Gastrocnemius medialis (tissue), 4 donors: ENCODE data around the gene ST6GAL2. TPM values are rescaled to one million over a fixed set of nuclear protein-coding genes. Genes with fewer than 3 reads are reported as not detected.

Experiments
- ATAC-seq, 2 donors: fragments of 150-250 bp; one replicate each; pipeline ENCODE4 v1.9.1; 2016
- DNase-seq, 2 donors: peaks; one replicate each; pipeline ENCODE4 v3.0.0-alpha.2; 2019
- H3K27ac ChIP-seq, 4 donors: fragments of 200-600 bp; sonication (generic); 1 replicate in 1 of 4; 2 replicates in 3 of 4; pipeline ENCODE4 v1.5.1; 2016 to 2018; ENCODE audit warnings: mild to moderate bottlenecking in 2 of 4, moderate library complexity in 1 of 4
- H3K27me3 ChIP-seq, 3 donors: fragments of 200-600 bp; sonication (generic) in 2 of 3; 1 replicate in 1 of 3; 2 replicates in 2 of 3; pipeline versions ENCODE4 v1.5.1 to v1.6.0; 2016 to 2019; ENCODE audit warnings: mild to moderate bottlenecking in 1 of 3, moderate library complexity in 1 of 3
- H3K36me3 ChIP-seq, 2 donors: fragments of 200-600 bp; sonication (generic) in 1 of 2; one replicate each; pipeline ENCODE4 v1.5.1; 2017 to 2018
- H3K4me1 ChIP-seq, 2 donors: fragments of 200-600 bp; sonication (generic) in 1 of 2; one replicate each; pipeline ENCODE4 v1.5.1; 2016 to 2017; ENCODE audit warnings: mild to moderate bottlenecking in 2 of 2
- H3K4me3 ChIP-seq, 4 donors: fragments of 200-600 bp; sonication (generic) in 3 of 4; 1 replicate in 1 of 4; 2 replicates in 3 of 4; pipeline ENCODE4 v1.5.1; 2016 to 2019; ENCODE audit warnings: mild to moderate bottlenecking in 2 of 4
- H3K9me3 ChIP-seq, 3 donors: fragments of 200-600 bp; sonication (generic) in 2 of 3; 1 replicate in 1 of 3; 2 replicates in 2 of 3; pipeline ENCODE4 v1.5.1; 2016 to 2019
- CTCF ChIP-seq, 5 experiments: fragments of 450-650 bp in 3 of 5; fragments of 200-600 bp in 2 of 5; sonication (generic) in 2 of 5; IDR thresholded peaks in 4 of 5; conservative IDR thresholded peaks in 1 of 5; 1 replicate in 4 of 5; 2 replicates in 1 of 5; pipeline ENCODE4 v1.5.1; 2016 to 2019; ENCODE audit warnings: antibody characterized with exemption in 5 of 5, mild to moderate bottlenecking in 3 of 5, moderate library complexity in 3 of 5
- POLR2A ChIP-seq, 2 donors: fragments of 450-650 bp; IDR thresholded peaks; one replicate each; pipeline ENCODE4 v1.6.1; 2017; ENCODE audit warnings: antibody characterized with exemption in 2 of 2, mild to moderate bottlenecking in 2 of 2, moderate library complexity in 2 of 2
- in situ Hi-C, 4 donors: fragments of 200-750 bp; cut with MboI; loops; one replicate each; pipeline versions ENCODE4 v1.15.0 to v1.8.0; 2017; ENCODE audit warnings: low sequenced_read_pairs in 4 of 4
- intact Hi-C: fragments of 100-400 bp; cut with DNase I; formaldehyde crosslinking; loops from one replicate; pipeline ENCODE4 v1.15.1; 2023; ENCODE audit warnings: low total_unique reads
- total RNA-seq, 4 donors: library from RNA; depleted of rRNA; stranded (reverse); fragments of >200 nt; gene quantifications; one replicate each; pipeline versions ENCODE4 v1.1.0 to v1.2.3, GENCODE V29; 2016

Gene ST6GAL2
- total RNA-seq, 4 donors from 2014 or later, result not detected

GRCh38 chr2:106798826-106799552 is 87.0 kb downstream of the ST6GAL2 start:
- Histone ChIP-seq H3K9me3 (no peaks in the 10 kb centered on the region), H3K36me3 (no peaks in the 10 kb centered on the region), H3K27me3 (no peaks in the 10 kb centered on the region), H3K27ac (no peak overlapping the region), H3K4me3 (no peak overlapping the region), H3K4me1 (no peaks in the 10 kb centered on the region)
- intact Hi-C loops, result no loop called here
- TF ChIP-seq CTCF (IDR thresholded peaks at IDR 0.05 in 4 of 5, conservative IDR thresholded peaks at IDR 0.05 in 1 of 5) (no peak), POLR2A (IDR thresholded peaks at IDR 0.05) (no peak)
- DNase-seq, result no peak
- in situ Hi-C loops, result no loop called here
- ATAC-seq, result no peak

GRCh38 chr2:106797494-106797893 is 88.5 kb downstream of the ST6GAL2 start:
- ATAC-seq (no peak), DNase-seq (no peak)
- TF ChIP-seq POLR2A (IDR thresholded peaks at IDR 0.05) (no peak), CTCF (IDR thresholded peaks at IDR 0.05 in 4 of 5, conservative IDR thresholded peaks at IDR 0.05 in 1 of 5) (no peak)
- intact Hi-C loops (no loop called here), in situ Hi-C loops (no loop called here)
- Histone ChIP-seq H3K9me3 (no peaks in the 10 kb centered on the region), H3K4me1 (no peaks in the 10 kb centered on the region), H3K27ac (no peak overlapping the region), H3K36me3 (no peaks in the 10 kb centered on the region), H3K4me3 (no peak overlapping the region), H3K27me3 (no peaks in the 10 kb centered on the region)

- intact Hi-C loops (no loop called here), in situ Hi-C loops (no loop called here)
- no peak overlapping the region for H3K27ac ChIP-seq
- H3K27me3 ChIP-seq, result no peaks in the 10 kb centered on the region
- TF ChIP-seq CTCF (IDR thresholded peaks at IDR 0.05 in 4 of 5, conservative IDR thresholded peaks at IDR 0.05 in 1 of 5) (no peak), POLR2A (IDR thresholded peaks at IDR 0.05) (no peak)
- H3K36me3 ChIP-seq, result no peaks in the 10 kb centered on the region
- no peaks in the 10 kb centered on the region for H3K9me3 ChIP-seq
- no peaks in the 10 kb centered on the region for H3K4me1 ChIP-seq
- ATAC-seq, result no peak
- DNase-seq, result no peak
- no peak overlapping the region for H3K4me3 ChIP-seq
Measured at GRCh38 chr2:106792671-106793070, 93.3 kb downstream of the ST6GAL2 start.

GRCh38 chr2:106789185-106789584 is 96.8 kb downstream of the ST6GAL2 start:
- in situ Hi-C loops (no loop called here), intact Hi-C loops (no loop called here)
- Histone ChIP-seq H3K4me1 (no peaks in the 10 kb centered on the region), H3K9me3 (no peaks in the 10 kb centered on the region), H3K4me3 (no peak overlapping the region), H3K27me3 (no peaks in the 10 kb centered on the region), H3K27ac (no peak overlapping the region), H3K36me3 (no peaks in the 10 kb centered on the region)
- ATAC-seq (no peak), DNase-seq (no peak)
- TF ChIP-seq CTCF (IDR thresholded peaks at IDR 0.05 in 4 of 5, conservative IDR thresholded peaks at IDR 0.05 in 1 of 5), result no peak
- TF ChIP-seq POLR2A (IDR thresholded peaks at IDR 0.05), result no peak

GRCh38 chr2:106782681-106783080 is 103.3 kb downstream of the ST6GAL2 start:
- intact Hi-C loops (no loop called here), in situ Hi-C loops (no loop called here)
- DNase-seq, result no peak
- ATAC-seq, result no peak
- no peaks in the 10 kb centered on the region for H3K9me3 ChIP-seq
- no peak for TF ChIP-seq POLR2A (IDR thresholded peaks at IDR 0.05)
- TF ChIP-seq CTCF (IDR thresholded peaks at IDR 0.05 in 4 of 5, conservative IDR thresholded peaks at IDR 0.05 in 1 of 5), result no peak
- no peak overlapping the region for H3K27ac ChIP-seq
- H3K4me3 ChIP-seq, result no peak overlapping the region
- no peaks in the 10 kb centered on the region for H3K4me1 ChIP-seq
- H3K27me3 ChIP-seq, result no peaks in the 10 kb centered on the region
- H3K36me3 ChIP-seq, result no peaks in the 10 kb centered on the region
